HepG2 (cell line): Measurements from ENCODE around the gene TUBG1. TPM values are rescaled to one million over a fixed set of nuclear protein-coding genes. Genes with fewer than 3 reads are reported as not detected.

ENCODE experiments used
- GATA4 ChIP-seq: sonication (generic); IDR thresholded peaks from 2 replicates; pipeline ENCODE4 v1.6.1; 2016; ENCODE audit warnings: antibody characterized with exemption, low read depth, borderline replicate concordance
- KDM2A ChIP-seq: sonication (generic); formaldehyde crosslinking; IDR thresholded peaks from 2 replicates; pipeline ENCODE4 v1.4.0; 2020; ENCODE audit warnings: low read depth, missing genetic modification reagents, borderline replicate concordance
- KLF9 ChIP-seq: IDR thresholded peaks from 2 replicates; pipeline ENCODE4 v1.6.1; 2016; ENCODE audit warnings: low read depth
- MIER3 ChIP-seq: IDR thresholded peaks from 2 replicates; pipeline ENCODE4 v1.6.1; 2016; ENCODE audit warnings: missing compliant biosample characterization, borderline replicate concordance
- NR2F6 ChIP-seq, 2 experiments: IDR thresholded peaks; 2 replicates each; pipeline ENCODE4 v1.6.1; 2016; ENCODE audit warnings: antibody characterized with exemption in 1 of 2, mild to moderate bottlenecking in 1 of 2
- PHB2 ChIP-seq: fragments of 450-650 bp; IDR thresholded peaks from 2 replicates; pipeline ENCODE4 v1.6.1; 2018; ENCODE audit not compliant: partially characterized antibody
- ZFX ChIP-seq: sonication (generic); formaldehyde crosslinking; IDR thresholded peaks from 2 replicates; pipeline ENCODE4 v1.4.0; 2020; ENCODE audit warnings: mild to moderate bottlenecking, low read depth, missing genetic modification reagents, moderate library complexity
- ZNF564 ChIP-seq: sonication (generic); formaldehyde crosslinking; IDR thresholded peaks from 2 replicates; pipeline ENCODE4 v1.8.1; 2023; ENCODE audit warnings: mild to moderate bottlenecking, missing genetic modification reagents
- polyA plus RNA-seq, 8 experiments: library from polyadenylated mRNA; depleted of rRNA in 3 of 8; stranded (reverse) in 7 of 8; unstranded in 1 of 8; fragments of >200 nt; fragmentation: Illumina TruSeq in 4 of 8; extraction: Trizol in 4 of 8; gene quantifications; 2 replicates each; pipeline versions ENCODE4 v1.2.1 to v1.2.3, GENCODE V29; 2011 to 2016; ENCODE audit warnings: low read depth in 4 of 8, missing spikeins in 1 of 8, mixed read lengths in 1 of 8; ENCODE audit not compliant: insufficient read depth in 1 of 8
- total RNA-seq, 5 experiments: library from RNA; depleted of rRNA; stranded (reverse); fragments of >200 nt; fragmentation: Illumina TruSeq; extraction: Trizol; gene quantifications; 2 replicates each; pipeline ENCODE4 v1.2.3, GENCODE V29; 2016; ENCODE audit warnings: low read depth in 1 of 5
- TF ChIP-seq, protein P1 (sequence below): IDR thresholded peaks from 2 replicates; pipeline ENCODE4 v1.6.1; 2016; ENCODE audit warnings: low read depth, control low read depth
- TF ChIP-seq, protein P2 (sequence below): sonication (generic); formaldehyde crosslinking; IDR thresholded peaks from 2 replicates; pipeline ENCODE4 v1.4.0; 2020; ENCODE audit warnings: missing genetic modification reagents, mild to moderate bottlenecking, borderline replicate concordance
- TF ChIP-seq, protein P3 (sequence below): sonication (generic); formaldehyde crosslinking; IDR thresholded peaks from 2 replicates; pipeline ENCODE4 v1.4.0; 2020; ENCODE audit warnings: mild to moderate bottlenecking, missing genetic modification reagents
- TF ChIP-seq, protein P4 (sequence below): sonication (generic); formaldehyde crosslinking; IDR thresholded peaks from 2 replicates; pipeline ENCODE4 v1.5.0; 2020; ENCODE audit warnings: missing genetic modification reagents
- TF ChIP-seq, protein P5 (sequence below): sonication (generic); formaldehyde crosslinking; IDR thresholded peaks from 2 replicates; pipeline ENCODE4 v1.4.0; 2020; ENCODE audit warnings: missing genetic modification reagents

TUBG1 gene
- total and polyA plus RNA-seq, 2 of the 13 experiments (the other 11 are each of a cell fraction or from before 2014, with no cell fraction given): 74.1 to 137 TPM

DNA sequence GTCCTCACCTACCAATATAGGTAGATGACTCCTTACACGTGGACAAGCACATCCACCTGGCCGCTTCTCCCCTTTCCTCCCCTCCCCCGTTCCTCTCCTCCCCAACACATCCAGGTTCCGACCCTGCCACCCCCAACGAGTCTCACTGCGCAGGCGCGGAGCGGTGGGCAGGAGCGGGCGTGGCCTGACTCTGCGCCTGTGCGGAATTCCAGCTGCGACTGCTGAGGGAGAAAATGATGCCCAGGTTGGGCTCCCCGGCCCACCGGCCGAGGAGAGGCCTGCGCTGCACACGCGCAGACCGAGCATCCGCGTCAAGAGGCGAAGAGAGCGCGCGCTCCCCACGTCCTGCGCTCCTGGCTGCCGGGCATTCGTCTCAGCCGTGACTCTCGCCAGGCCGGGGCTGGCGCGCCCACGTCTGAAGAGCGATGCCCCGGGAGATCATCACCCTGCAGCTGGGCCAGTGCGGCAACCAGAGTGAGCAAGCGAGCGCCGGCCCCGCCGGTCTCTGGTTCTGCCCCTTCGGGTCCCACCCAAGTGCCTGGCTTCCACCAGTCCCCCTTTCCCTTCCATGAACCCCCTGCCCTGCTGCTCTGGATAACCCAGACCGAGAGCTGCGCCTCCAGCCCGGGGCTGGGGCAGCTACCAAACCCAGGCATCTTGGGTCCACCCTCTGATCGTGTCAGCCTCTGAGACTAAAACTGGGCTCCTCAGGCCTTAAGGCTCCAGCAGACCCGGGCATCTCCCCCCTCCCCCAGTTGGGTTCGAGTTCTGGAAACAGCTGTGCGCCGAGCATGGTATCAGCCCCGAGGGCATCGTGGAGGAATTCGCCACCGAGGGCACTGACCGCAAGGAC is 49.8 kb downstream of the TUBG1 start, which contains the start of gene TUBG2 (continued):
- TF ChIP-seq KLF9 (CRISPR knock-in tag) (no peak), ZFX (CRISPR knock-in tag) (peak; percentile 96), ZNF564 (peak; percentile 64; the same call in 1 of the 2 replicates), NR2F6 (IDR thresholded peaks at IDR 0.05) (no peak), NR2F6 (CRISPR knock-in tag; IDR thresholded peaks at IDR 0.05) (peak; percentile 27; the same call in 1 of the 2 replicates), KDM2A (CRISPR knock-in tag) (peak; percentile 41; the same call in 1 of the 2 replicates), PHB2 (no peak), MIER3 (CRISPR knock-in tag) (peak; percentile 89), GATA4 (peak; percentile 71; the same call in 1 of the 2 replicates)
- TF ChIP-seq, protein P1, sequence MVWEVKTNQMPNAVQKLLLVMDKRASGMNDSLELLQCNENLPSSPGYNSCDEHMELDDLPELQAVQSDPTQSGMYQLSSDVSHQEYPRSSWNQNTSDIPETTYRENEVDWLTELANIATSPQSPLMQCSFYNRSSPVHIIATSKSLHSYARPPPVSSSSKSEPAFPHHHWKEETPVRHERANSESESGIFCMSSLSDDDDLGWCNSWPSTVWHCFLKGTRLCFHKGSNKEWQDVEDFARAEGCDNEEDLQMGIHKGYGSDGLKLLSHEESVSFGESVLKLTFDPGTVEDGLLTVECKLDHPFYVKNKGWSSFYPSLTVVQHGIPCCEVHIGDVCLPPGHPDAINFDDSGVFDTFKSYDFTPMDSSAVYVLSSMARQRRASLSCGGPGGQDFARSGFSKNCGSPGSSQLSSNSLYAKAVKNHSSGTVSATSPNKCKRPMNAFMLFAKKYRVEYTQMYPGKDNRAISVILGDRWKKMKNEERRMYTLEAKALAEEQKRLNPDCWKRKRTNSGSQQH (CRISPR knock-in tag): peak; percentile 40
- TF ChIP-seq, protein P2, sequence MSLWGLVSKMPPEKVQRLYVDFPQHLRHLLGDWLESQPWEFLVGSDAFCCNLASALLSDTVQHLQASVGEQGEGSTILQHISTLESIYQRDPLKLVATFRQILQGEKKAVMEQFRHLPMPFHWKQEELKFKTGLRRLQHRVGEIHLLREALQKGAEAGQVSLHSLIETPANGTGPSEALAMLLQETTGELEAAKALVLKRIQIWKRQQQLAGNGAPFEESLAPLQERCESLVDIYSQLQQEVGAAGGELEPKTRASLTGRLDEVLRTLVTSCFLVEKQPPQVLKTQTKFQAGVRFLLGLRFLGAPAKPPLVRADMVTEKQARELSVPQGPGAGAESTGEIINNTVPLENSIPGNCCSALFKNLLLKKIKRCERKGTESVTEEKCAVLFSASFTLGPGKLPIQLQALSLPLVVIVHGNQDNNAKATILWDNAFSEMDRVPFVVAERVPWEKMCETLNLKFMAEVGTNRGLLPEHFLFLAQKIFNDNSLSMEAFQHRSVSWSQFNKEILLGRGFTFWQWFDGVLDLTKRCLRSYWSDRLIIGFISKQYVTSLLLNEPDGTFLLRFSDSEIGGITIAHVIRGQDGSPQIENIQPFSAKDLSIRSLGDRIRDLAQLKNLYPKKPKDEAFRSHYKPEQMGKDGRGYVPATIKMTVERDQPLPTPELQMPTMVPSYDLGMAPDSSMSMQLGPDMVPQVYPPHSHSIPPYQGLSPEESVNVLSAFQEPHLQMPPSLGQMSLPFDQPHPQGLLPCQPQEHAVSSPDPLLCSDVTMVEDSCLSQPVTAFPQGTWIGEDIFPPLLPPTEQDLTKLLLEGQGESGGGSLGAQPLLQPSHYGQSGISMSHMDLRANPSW (CRISPR knock-in tag): no peak; the same call in 1 of the 2 replicates
- TF ChIP-seq, protein P3, sequence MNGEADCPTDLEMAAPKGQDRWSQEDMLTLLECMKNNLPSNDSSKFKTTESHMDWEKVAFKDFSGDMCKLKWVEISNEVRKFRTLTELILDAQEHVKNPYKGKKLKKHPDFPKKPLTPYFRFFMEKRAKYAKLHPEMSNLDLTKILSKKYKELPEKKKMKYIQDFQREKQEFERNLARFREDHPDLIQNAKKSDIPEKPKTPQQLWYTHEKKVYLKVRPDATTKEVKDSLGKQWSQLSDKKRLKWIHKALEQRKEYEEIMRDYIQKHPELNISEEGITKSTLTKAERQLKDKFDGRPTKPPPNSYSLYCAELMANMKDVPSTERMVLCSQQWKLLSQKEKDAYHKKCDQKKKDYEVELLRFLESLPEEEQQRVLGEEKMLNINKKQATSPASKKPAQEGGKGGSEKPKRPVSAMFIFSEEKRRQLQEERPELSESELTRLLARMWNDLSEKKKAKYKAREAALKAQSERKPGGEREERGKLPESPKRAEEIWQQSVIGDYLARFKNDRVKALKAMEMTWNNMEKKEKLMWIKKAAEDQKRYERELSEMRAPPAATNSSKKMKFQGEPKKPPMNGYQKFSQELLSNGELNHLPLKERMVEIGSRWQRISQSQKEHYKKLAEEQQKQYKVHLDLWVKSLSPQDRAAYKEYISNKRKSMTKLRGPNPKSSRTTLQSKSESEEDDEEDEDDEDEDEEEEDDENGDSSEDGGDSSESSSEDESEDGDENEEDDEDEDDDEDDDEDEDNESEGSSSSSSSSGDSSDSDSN (CRISPR knock-in tag): peak; percentile 81; the same call in 1 of the 2 replicates
- TF ChIP-seq, protein P4, sequence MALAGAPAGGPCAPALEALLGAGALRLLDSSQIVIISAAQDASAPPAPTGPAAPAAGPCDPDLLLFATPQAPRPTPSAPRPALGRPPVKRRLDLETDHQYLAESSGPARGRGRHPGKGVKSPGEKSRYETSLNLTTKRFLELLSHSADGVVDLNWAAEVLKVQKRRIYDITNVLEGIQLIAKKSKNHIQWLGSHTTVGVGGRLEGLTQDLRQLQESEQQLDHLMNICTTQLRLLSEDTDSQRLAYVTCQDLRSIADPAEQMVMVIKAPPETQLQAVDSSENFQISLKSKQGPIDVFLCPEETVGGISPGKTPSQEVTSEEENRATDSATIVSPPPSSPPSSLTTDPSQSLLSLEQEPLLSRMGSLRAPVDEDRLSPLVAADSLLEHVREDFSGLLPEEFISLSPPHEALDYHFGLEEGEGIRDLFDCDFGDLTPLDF (CRISPR knock-in tag): peak; percentile 57; the same call in 1 of the 2 replicates
- TF ChIP-seq, protein P5, sequence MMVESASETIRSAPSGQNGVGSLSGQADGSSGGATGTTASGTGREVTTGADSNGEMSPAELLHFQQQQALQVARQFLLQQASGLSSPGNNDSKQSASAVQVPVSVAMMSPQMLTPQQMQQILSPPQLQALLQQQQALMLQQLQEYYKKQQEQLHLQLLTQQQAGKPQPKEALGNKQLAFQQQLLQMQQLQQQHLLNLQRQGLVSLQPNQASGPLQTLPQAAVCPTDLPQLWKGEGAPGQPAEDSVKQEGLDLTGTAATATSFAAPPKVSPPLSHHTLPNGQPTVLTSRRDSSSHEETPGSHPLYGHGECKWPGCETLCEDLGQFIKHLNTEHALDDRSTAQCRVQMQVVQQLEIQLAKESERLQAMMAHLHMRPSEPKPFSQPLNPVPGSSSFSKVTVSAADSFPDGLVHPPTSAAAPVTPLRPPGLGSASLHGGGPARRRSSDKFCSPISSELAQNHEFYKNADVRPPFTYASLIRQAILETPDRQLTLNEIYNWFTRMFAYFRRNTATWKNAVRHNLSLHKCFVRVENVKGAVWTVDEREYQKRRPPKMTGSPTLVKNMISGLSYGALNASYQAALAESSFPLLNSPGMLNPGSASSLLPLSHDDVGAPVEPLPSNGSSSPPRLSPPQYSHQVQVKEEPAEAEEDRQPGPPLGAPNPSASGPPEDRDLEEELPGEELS: 0 out of 2 replicates have a peak, but pooled peaks have one; percentile 21
